Measurements from ENCODE around the gene HASPIN. TPM values are rescaled to one million over a fixed set of nuclear protein-coding genes. Genes with fewer than 3 reads are reported as not detected.

The HASPIN gene
- polyA plus RNA-seq, 1 donor from 2014 or later, result 0.32 TPM

GRCh38 chr17:3762922-3763776 lies 39.4 kb downstream of the HASPIN start:
- no peak overlapping the region for H3K4me3 ChIP-seq (ENCODE audit: low read length)
- no peak overlapping the region for H2AFZ ChIP-seq (ENCODE audit: low read depth, low read length)
- no peaks in the 10 kb centered on the region for H3K79me2 ChIP-seq (replicated peaks; ENCODE audit: insufficient read depth, low read length)
- H3K9me3 ChIP-seq (ENCODE audit: low read length), result no peaks in the 10 kb centered on the region
- H3F3A ChIP-seq (ENCODE audit: insufficient read depth, low read length, poor library complexity, severe bottlenecking), result no peaks in the 10 kb centered on the region
- no peak overlapping the region for H3K9ac ChIP-seq (ENCODE audit: low read length)
- no peaks in the 10 kb centered on the region for H3K36me3 ChIP-seq (ENCODE audit: insufficient read depth, low read length)
- TF ChIP-seq REST (IDR thresholded peaks at IDR 0.05; ENCODE audit: borderline replicate concordance) (no peak), MXI1 (conservative IDR thresholded peaks at IDR 0.05; ENCODE audit: poor library complexity, severe bottlenecking) (no peak), EP300 (conservative IDR thresholded peaks at IDR 0.05; ENCODE audit: poor library complexity, severe bottlenecking) (no peak), POLR2AphosphoS5 (IDR thresholded peaks at IDR 0.05) (no peak), EZH2 (IDR thresholded peaks at IDR 0.05; ENCODE audit: borderline replicate concordance, insufficient read depth, low read length, poor library complexity, severe bottlenecking) (no peak)
- no peak overlapping the region for H3K27ac ChIP-seq (ENCODE audit: low read length)
- no peaks in the 10 kb centered on the region for H3K9me2 ChIP-seq (ENCODE audit: insufficient read depth, low read length)
- H4K20me1 ChIP-seq (ENCODE audit: insufficient read depth), result no peaks in the 10 kb centered on the region
- H3K27me3 ChIP-seq (ENCODE audit: insufficient read depth, low read depth, low read length), result no peaks in the 10 kb centered on the region
- H3K4me2 ChIP-seq (ENCODE audit: low read length), result no peak overlapping the region

DNA sequence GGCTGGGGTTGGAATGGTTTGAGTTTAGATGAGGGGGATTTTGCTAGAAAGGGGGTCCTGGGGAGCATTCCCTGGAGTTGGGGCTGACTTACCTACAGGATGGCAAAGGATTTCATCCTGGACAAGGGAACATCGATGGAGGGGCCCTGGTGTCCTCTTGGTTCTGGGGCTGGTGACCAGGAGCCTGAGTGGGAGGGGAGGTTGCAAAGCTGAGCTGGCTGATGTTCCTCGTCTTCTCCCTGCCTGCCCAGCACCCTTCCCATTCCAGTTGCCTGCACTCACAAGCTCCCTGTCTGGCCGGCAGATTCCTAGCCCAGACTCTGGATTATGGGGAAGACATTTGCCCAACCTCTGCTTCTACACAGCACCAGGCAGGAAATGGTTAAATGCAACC lies 40.1 kb downstream of the HASPIN start:
- no peak overlapping the region for H2AFZ ChIP-seq (ENCODE audit: low read depth, low read length)
- H3K27me3 ChIP-seq (ENCODE audit: insufficient read depth, low read depth, low read length), result no peaks in the 10 kb centered on the region
- no peaks in the 10 kb centered on the region for H3F3A ChIP-seq (ENCODE audit: insufficient read depth, low read length, poor library complexity, severe bottlenecking)
- H3K9ac ChIP-seq (ENCODE audit: low read length), result no peak overlapping the region
- TF ChIP-seq SMC3 (conservative IDR thresholded peaks at IDR 0.05; ENCODE audit: poor library complexity) (no peak), CTCF (IDR thresholded peaks at IDR 0.05; ENCODE audit: poor library complexity, severe bottlenecking) (no peak), TAF1 (IDR thresholded peaks at IDR 0.05; ENCODE audit: low read depth) (no peak), RAD21 (conservative IDR thresholded peaks at IDR 0.05) (no peak), EZH2 (IDR thresholded peaks at IDR 0.05; ENCODE audit: borderline replicate concordance, insufficient read depth, low read length, poor library complexity, severe bottlenecking) (no peak), EP300 (conservative IDR thresholded peaks at IDR 0.05; ENCODE audit: poor library complexity, severe bottlenecking) (no peak), REST (IDR thresholded peaks at IDR 0.05; ENCODE audit: borderline replicate concordance) (no peak), POLR2AphosphoS5 (IDR thresholded peaks at IDR 0.05) (no peak), MXI1 (conservative IDR thresholded peaks at IDR 0.05; ENCODE audit: poor library complexity, severe bottlenecking) (no peak)
- no peak overlapping the region for H3K4me3 ChIP-seq (ENCODE audit: low read length)
- no peaks in the 10 kb centered on the region for H3K9me2 ChIP-seq (ENCODE audit: insufficient read depth, low read length)
- no peaks in the 10 kb centered on the region for H4K20me1 ChIP-seq (ENCODE audit: insufficient read depth)
- H3K36me3 ChIP-seq (ENCODE audit: insufficient read depth, low read length), result no peaks in the 10 kb centered on the region
- no peak overlapping the region for H3K27ac ChIP-seq (ENCODE audit: low read length)
- H3K9me3 ChIP-seq (ENCODE audit: low read length), result no peaks in the 10 kb centered on the region
- H3K4me2 ChIP-seq (ENCODE audit: low read length), result no peak overlapping the region
- H3K79me2 ChIP-seq (replicated peaks; ENCODE audit: insufficient read depth, low read length), result no peaks in the 10 kb centered on the region

Measured in neural cell (in vitro differentiated cells).